ENCODE measurements around the gene SLC22A12. TPM values are rescaled to one million over a fixed set of nuclear protein-coding genes. Genes with fewer than 3 reads are reported as not detected.

The SLC22A12 gene
- total RNA-seq, 1 donor from 2014 or later: not detected

DNA sequence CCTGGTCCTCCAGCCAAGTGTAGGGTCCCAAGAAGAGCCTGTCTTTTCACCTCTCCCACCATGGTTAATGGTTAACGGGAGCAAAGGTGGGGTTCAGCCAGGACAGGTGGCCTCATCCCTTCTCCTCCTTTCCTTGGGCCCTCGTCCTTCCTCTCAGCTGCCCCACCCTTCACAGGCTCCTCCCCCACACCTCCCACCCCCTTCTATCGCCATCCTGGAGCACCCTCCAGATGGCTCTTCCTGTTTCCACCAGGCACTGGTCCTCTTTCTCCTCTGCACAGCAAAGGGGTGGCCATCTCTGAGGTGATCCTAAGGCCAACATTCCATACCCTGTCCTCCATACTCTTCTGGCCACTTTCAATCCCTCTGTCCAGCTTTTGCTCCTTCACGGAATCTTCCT is 48.9 kb downstream of the SLC22A12 start:
- Mint-ChIP-seq H3K9me3 (no peaks in the 10 kb centered on the region), H3K4me3 (no peak overlapping the region), H3K27me3 (peaks cover 36% of the 10 kb centered on the region), H3K36me3 (no peaks in the 10 kb centered on the region), H3K4me1 (ENCODE audit: unreplicated experiment) (peaks cover 10% of the 10 kb centered on the region), H3K27ac (no peak overlapping the region)
- no peak for DNase-seq (ENCODE audit: extremely low spot score, unreplicated experiment)
- TF ChIP-seq, protein P1, sequence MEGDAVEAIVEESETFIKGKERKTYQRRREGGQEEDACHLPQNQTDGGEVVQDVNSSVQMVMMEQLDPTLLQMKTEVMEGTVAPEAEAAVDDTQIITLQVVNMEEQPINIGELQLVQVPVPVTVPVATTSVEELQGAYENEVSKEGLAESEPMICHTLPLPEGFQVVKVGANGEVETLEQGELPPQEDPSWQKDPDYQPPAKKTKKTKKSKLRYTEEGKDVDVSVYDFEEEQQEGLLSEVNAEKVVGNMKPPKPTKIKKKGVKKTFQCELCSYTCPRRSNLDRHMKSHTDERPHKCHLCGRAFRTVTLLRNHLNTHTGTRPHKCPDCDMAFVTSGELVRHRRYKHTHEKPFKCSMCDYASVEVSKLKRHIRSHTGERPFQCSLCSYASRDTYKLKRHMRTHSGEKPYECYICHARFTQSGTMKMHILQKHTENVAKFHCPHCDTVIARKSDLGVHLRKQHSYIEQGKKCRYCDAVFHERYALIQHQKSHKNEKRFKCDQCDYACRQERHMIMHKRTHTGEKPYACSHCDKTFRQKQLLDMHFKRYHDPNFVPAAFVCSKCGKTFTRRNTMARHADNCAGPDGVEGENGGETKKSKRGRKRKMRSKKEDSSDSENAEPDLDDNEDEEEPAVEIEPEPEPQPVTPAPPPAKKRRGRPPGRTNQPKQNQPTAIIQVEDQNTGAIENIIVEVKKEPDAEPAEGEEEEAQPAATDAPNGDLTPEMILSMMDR (conservative IDR thresholded peaks at IDR 0.05): no peak

DNA sequence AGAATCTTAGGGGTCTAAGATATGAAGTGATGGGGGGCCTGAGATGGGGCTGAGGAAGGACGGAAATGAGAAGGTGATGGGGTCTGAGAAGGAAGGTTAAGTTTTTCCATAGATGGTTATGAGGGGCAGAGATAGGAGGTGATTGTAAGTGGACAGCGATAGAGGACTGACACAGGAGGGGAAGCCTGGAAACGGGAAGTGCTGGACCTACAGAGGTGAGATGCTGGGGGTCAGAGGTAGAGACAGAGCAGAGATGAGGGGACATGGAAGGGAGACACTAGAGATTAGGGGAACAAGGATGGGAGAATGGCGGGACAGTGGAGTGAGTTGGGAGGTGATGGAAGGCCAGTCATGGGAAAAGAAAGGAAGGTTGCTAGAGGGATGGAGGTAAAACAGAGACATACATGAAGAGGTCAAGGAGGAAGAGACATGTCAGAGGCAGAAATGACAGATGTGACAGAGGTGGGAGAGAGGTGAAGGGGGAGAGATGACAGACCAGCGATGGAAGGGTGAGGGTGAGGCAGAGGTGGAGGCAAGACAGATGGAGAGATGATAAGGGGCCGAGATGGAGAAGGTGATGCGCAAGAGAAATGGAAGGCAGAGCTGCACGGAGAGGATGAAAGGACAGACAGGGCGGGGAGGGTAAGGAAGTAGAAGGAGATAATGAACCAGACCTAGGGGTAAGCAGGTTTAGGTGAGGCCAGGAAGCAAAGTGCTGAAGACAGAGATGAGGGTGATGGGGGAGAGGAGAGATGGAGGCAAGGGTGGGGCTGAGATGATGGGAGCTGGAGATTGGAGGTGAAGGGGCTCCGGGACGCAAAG is 50.8 kb downstream of the SLC22A12 start:
- H3K4me1 Mint-ChIP-seq (ENCODE audit: unreplicated experiment): peaks cover 16% of the 10 kb centered on the region
- H3K9me3 Mint-ChIP-seq: no peaks in the 10 kb centered on the region
- TF ChIP-seq, protein P1 (conservative IDR thresholded peaks at IDR 0.05): no peak
- no peaks in the 10 kb centered on the region for H3K36me3 Mint-ChIP-seq
- no peak overlapping the region for H3K4me3 Mint-ChIP-seq
- no peak overlapping the region for H3K27ac Mint-ChIP-seq
- peaks cover 40% of the 10 kb centered on the region for H3K27me3 Mint-ChIP-seq
- DNase-seq (ENCODE audit: extremely low spot score, unreplicated experiment): no peak

DNA sequence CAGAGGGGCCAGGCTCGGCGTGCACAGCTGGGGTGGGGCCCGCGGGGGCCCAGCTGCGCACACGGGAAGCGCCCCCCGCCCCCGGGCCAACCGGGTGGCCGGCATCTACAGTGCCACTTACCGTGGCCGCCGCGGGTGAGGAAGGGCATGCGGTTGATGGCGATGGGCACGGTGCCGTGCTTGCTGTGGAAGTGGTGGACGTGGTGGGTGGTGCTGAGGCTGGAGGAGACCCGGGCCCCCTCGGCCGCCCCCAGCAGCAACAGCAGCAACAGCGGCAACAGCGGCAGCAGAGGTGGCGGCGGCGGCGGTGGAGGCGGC is 51.4 kb downstream of the SLC22A12 start:
- Mint-ChIP-seq H3K4me3 (no peak overlapping the region), H3K4me1 (ENCODE audit: unreplicated experiment) (peaks cover 16% of the 10 kb centered on the region), H3K27ac (no peak overlapping the region), H3K36me3 (no peaks in the 10 kb centered on the region), H3K27me3 (peaks cover 40% of the 10 kb centered on the region), H3K9me3 (no peaks in the 10 kb centered on the region)
- DNase-seq (ENCODE audit: extremely low spot score, unreplicated experiment): no peak
- TF ChIP-seq, protein P1 (conservative IDR thresholded peaks at IDR 0.05): no peak

DNA sequence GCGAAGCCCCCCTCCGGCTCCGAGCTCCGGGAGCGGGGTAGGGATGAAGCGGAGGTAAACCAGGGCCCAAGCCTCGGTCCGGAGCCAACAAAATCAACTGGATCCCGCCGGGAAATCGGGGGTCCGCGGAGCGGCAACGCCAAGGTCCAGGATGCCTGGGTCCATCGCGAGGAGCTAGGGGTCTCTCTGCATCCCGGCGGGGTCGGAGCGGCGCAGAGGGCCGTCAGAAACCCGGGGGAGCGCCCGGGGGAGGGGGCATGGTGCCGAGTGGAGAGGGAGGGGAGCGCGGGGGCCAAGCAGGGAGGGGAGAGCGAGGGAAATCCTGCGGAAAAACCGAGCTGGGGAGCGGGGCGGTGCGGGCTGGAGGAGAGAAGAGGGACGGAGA is 51.8 kb downstream of the SLC22A12 start:
- H3K27me3 Mint-ChIP-seq: peaks cover 35% of the 10 kb centered on the region
- peak overlapping the region; percentile 52 for H3K4me3 Mint-ChIP-seq
- no peak overlapping the region for H3K27ac Mint-ChIP-seq
- H3K36me3 Mint-ChIP-seq: no peaks in the 10 kb centered on the region
- TF ChIP-seq, protein P1 (conservative IDR thresholded peaks at IDR 0.05): no peak
- H3K9me3 Mint-ChIP-seq: no peaks in the 10 kb centered on the region
- peaks cover 12% of the 10 kb centered on the region for H3K4me1 Mint-ChIP-seq (ENCODE audit: unreplicated experiment)
- no peak for DNase-seq (ENCODE audit: extremely low spot score, unreplicated experiment)

DNA sequence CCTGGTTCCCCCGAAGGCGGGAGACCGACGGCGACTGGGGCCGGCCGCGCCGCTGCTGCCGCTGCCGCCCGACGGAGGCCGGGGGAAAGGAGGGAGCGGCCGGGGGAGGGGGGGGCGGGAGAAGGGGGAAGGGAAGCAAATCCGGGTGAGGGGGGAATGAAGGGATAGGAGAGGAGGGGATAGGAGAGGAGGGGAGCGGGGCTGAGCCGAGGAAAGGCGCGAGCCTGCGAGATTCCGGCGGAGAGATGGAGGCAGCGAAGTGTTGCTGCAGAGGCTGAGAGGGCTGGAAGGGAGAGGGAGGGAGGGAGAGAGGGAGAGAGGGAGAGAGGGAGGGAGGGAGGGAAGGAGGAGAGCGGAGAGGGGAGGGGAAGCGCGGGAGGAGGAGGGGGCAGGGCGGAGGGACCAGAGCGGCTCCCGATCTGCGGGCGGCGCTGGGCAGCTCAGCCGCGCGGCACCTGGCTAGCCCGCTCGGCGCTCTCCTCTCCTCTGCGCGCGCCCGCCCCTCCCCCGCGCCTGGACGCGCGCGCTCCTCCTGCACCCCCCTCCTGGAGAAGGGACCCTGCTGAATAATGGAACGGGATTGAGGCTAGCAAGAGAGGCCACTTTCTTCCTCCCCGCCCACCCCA is 52.3 kb downstream of the SLC22A12 start:
- DNase-seq (ENCODE audit: extremely low spot score, unreplicated experiment): no peak
- Mint-ChIP-seq H3K9me3 (no peaks in the 10 kb centered on the region), H3K27me3 (peaks cover 31% of the 10 kb centered on the region), H3K4me3 (peak overlapping the region; percentile 86), H3K36me3 (no peaks in the 10 kb centered on the region), H3K4me1 (ENCODE audit: unreplicated experiment) (peaks cover 12% of the 10 kb centered on the region), H3K27ac (no peak overlapping the region)
- TF ChIP-seq, protein P1 (conservative IDR thresholded peaks at IDR 0.05): no peak

Measured in type B pancreatic cell (in vitro differentiated cells).